GM19328 (cell line): ENCODE measurements around the gene SMYD2.
"Not testable (repeated sequence)": the region's sequence is repeated elsewhere in the genome, so short reads cannot be mapped to it uniquely, and the experiment has no call there.

Source experiments
- ATAC-seq: cut with Tn5 transposase; IDR thresholded peaks from one replicate; pipeline ENCODE4 v1.9.1; 2021; ENCODE audit warnings: mild to moderate bottlenecking, moderate library complexity; ENCODE audit not compliant: unreplicated experiment

The SMYD2 gene

DNA sequence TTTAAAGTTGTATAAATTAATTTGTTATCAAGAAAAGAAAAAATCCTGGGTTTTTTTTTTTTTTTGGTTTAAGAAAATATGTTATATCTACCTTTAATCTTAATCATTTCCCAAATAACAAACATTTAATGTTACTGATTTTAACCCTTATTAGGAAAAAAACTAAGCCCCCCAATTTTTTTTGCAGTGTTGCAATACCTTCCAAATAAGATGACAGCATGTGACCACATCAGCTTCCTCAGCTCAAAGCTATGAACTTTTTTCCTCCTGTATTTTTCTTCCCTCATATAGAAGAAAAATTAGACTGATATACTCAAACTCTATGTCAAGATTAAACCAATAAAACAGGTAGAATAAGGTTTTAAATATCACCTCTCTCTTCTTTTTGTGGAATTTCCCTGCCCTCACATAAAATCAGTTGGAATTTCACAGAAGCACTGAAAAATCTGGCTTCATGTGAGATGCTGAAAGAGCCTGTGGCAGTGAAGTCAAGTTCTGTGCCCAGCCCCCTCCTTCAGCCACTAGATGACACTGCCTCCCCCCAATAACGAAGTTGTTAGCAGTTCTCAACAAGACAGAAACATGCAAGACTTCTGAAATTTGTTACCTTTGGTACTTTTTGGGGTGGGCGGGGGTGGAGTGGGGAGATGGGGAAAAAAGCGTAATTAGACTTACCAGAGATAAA is 9.6 kb upstream of the SMYD2 start:
- no peak for ATAC-seq

DNA sequence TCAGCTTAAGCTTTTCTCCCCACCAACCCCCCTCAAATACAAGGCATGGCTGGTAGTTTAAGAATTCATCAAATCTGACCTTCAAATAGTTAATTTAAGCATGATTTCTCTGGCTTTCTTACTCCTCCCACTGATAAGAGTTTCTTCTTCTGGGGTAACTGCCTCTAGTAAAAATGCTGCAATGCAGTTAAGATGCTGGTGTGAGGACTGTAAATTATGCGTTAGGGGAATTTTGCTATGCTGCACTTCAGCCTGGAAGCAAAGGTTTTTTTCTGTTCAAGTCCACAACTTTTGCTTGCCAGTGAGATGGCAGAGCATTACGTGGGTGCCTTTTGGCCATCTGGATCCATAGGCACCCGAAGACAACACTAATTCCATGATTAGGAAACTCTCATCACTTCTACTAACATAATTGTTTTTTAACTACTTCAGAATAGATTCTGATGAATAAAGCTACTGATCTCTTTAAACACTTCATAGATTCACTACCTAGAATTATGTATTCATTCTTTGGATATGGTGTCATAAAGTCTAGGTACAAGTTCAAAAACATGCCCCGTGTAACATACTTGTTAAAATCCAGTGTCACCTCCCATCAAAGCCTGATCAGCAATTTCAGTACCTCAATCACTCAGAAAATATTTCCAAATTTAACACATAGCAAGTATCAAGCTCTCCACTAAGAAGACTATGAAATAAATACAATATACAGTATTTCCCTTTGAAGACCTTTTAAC is 8.8 kb upstream of the SMYD2 start:
- no peak for ATAC-seq

- ATAC-seq, result no peak
Measured at GRCh38 chr1:214272964-214273533, 7.9 kb upstream of the SMYD2 start.

DNA sequence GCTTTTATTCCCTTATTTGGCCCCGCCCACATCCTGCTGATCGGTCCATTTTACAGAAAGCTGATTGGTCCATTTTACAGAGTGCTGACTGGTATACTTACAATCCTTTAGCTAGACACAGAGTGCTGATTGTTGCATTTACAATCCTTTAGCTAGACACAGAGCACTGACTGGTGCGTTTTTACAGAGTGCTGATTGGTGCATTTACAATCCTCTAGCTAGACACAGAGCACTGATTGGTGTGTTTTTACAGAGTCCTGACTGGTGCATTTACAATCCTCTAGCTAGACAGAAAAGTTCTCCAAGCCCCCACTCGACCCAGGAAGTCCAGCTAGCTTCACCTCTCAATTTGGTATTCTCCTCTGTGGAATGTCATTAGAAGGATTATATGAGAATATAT is 5.3 kb upstream of the SMYD2 start:
- not testable (repeated sequence) for ATAC-seq

GRCh38 chr1:214276786-214277185 is 4.2 kb upstream of the SMYD2 start:
- ATAC-seq, result no peak

- no peak for ATAC-seq
Measured at GRCh38 chr1:214277704-214278635, 3.0 kb upstream of the SMYD2 start.

GRCh38 chr1:214280386-214281020 is 456 bp upstream of the SMYD2 start:
- peak; percentile 43 for ATAC-seq

DNA sequence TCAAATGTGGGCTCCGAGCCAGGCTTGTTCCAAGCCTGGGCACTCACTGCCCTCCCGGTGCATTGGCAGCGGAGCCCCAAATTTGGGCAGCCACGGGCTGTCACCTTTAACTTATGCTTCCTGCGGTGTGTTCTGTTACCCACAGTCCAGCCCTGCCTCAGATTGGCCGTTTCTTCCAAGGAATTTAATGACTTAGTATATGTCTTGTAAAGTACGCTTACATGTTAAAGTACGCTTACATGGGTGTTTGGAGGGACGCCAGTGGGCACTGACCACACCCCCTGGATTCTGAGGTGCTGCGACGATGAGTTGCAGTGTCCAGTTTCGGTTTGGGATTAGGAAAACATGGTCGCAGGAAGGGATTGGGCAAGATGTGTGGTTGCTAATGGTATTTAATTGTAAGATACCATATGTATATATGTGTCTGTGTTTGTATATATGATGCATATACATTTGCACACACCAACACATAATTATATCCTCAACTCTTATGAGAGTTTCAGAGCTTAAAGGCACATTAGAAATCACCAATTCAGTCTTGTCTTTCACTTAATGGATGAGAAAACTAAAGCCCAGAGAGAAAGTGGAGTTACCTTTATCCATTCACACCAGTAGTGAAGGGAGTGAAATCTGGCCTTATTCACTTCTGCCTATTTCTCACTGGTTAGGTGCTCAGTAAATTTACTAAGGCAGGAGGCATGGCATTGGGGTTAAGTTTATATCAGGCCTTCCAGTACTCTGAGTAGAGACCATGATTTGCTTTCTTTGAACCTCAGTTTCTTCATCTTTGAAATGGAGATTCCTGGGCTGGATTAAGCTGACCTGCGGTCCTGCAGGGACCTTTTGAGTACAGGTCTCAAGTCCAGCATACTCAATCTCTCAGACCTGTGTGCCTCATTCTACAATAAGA is 1.0 kb downstream of the SMYD2 start:
- ATAC-seq, result no peak

- no peak for ATAC-seq
Measured at GRCh38 chr1:214282630-214283242, 1.8 kb downstream of the SMYD2 start.

DNA sequence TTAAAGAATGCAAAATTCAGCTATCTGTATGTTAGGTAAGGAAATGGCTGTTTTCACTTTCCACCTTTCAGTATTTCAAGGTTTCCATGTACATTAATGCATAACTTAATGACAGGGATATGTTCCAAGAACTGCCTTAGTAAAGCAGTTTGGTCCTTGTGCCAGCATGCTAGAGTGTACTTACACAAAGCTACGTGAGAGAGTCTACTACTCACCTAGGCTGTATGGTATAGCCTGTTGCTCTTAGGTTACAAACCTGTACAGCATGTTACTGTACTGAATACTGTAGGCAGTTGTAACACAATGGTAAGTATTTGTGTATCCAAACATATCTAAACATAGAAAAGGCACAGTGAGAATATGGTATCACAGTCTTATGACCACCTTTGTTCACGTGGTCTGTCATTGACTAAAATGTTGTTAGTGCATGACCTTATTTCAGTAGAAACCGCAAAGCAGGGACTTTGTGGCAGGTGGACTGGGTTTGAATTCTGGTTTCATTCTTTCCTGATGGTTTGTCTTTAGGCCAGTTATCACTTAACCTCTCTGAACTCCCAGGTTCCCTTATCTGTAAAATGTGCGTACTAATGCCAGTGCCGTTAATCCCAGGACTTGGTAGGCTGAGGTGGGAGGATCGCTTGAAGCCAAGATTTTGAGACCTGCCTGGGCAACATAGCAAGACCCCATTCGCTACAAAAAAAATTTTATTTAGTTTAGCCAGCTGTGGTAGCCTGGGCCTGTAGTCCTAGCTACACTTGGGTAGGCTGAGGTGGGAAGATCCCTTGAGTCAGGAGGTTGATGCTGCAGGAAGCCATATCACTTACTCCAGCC is 4.9 kb downstream of the SMYD2 start:
- no peak for ATAC-seq

DNA sequence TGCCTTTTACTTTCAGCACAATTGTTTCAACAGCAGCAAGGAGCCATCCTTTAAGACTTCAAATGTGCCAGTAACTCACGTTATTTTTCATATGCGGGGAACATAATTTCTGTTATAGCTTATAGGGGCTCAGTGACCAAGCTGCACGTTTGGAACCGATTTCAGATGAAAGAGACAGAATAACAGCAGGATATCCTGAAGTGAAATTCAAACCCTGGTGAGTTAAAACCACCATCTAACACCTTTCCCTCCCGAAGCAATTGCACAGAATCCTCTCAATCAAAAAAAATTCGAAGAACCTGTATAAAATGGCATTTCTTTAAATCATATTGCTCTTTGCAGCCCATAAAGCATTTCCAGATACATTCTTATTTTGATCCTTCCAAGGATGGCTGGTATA is 6.9 kb downstream of the SMYD2 start:
- no peak for ATAC-seq

- ATAC-seq, result no peak
Measured at GRCh38 chr1:214289574-214290272, 8.8 kb downstream of the SMYD2 start.

- no peak for ATAC-seq
Measured at GRCh38 chr1:214290424-214291037, 9.6 kb downstream of the SMYD2 start.

- ATAC-seq, result no peak
Measured at GRCh38 chr1:214292322-214292721, 11.4 kb downstream of the SMYD2 start.

DNA sequence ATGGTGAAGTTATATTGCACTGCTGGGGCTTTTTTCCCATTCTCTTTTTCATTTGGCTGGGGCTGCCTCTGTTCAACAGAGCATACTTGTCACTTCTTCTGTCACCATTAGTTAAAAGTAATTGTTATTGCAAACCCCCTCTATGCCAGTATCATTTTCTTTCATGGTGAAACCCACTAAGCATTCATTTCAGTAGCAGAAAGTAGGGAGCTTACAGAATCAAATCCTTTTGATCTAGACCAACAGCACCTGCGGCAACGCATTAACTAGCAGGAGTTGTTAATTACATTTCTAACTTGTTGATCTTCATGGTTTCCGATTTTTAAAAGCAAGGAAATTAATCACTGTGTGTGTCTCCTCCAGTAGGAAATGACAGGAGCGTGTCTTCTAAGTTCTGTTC is 15.0 kb downstream of the SMYD2 start:
- no peak for ATAC-seq

- no peak for ATAC-seq
Measured at GRCh38 chr1:214296860-214297745, 16.1 kb downstream of the SMYD2 start.
